NCI-H2107 treated with DMSO at 0.1 percent for 48 hours (cell line): ENCODE measurements around the gene EIF4E1B.

Experiments used
- DNase-seq: peaks from one replicate; lab custom pipeline; 2025; ENCODE audit not compliant: unreplicated experiment; lab: John Stamatoyannopoulos, UW

EIF4E1B gene

GRCh38 chr5:176680226-176680563 is 49.7 kb downstream of the EIF4E1B start:
- DNase-seq = no peak

GRCh38 chr5:176682016-176682531 is 51.6 kb downstream of the EIF4E1B start:
- no peak for DNase-seq

GRCh38 chr5:176685010-176685409 is 54.5 kb downstream of the EIF4E1B start:
- DNase-seq = no peak

- no peak for DNase-seq
Measured at GRCh38 chr5:176687247-176687646, 56.8 kb downstream of the EIF4E1B start.

- no peak for DNase-seq
Measured at GRCh38 chr5:176687881-176688280, 57.4 kb downstream of the EIF4E1B start.

GRCh38 chr5:176690911-176691310 is 60.4 kb downstream of the EIF4E1B start:
- DNase-seq = no peak

GRCh38 chr5:176691524-176691923 is 61.0 kb downstream of the EIF4E1B start:
- no peak for DNase-seq

- no peak for DNase-seq
Measured at GRCh38 chr5:176692326-176692725, 61.9 kb downstream of the EIF4E1B start.

- DNase-seq = peak; percentile 68
Measured at GRCh38 chr5:176692839-176693476, 62.5 kb downstream of the EIF4E1B start.

- no peak for DNase-seq
Measured at GRCh38 chr5:176693477-176693851, 63.0 kb downstream of the EIF4E1B start.

GRCh38 chr5:176694146-176694545 is 63.7 kb downstream of the EIF4E1B start:
- no peak for DNase-seq

GRCh38 chr5:176694631-176695030 is 64.2 kb downstream of the EIF4E1B start:
- no peak for DNase-seq

GRCh38 chr5:176695073-176695472 is 64.6 kb downstream of the EIF4E1B start:
- DNase-seq = no peak
